GM21528 (cell line): ENCODE measurements around the gene MINDY4.

Experiments
- ATAC-seq: cut with Tn5 transposase; IDR thresholded peaks from one replicate; pipeline ENCODE4 v1.9.1; 2021; ENCODE audit warnings: mild to moderate bottlenecking, moderate library complexity; ENCODE audit not compliant: unreplicated experiment, low FRiP score

Gene MINDY4

GRCh38 chr7:30740417-30741181 is 30.6 kb upstream of the MINDY4 start:
- no peak for ATAC-seq

- ATAC-seq, result no peak
Measured at GRCh38 chr7:30741289-30741688, 29.9 kb upstream of the MINDY4 start.

- no peak for ATAC-seq
Measured at GRCh38 chr7:30743371-30744074, 27.7 kb upstream of the MINDY4 start.

GRCh38 chr7:30744075-30744417 is 27.2 kb upstream of the MINDY4 start:
- no peak for ATAC-seq

- no peak for ATAC-seq
Measured at GRCh38 chr7:30745261-30745941, 25.8 kb upstream of the MINDY4 start.

- no peak for ATAC-seq
Measured at GRCh38 chr7:30750010-30750409, 21.2 kb upstream of the MINDY4 start.

GRCh38 chr7:30750683-30751650 is 20.2 kb upstream of the MINDY4 start:
- no peak for ATAC-seq

- no peak for ATAC-seq
Measured at GRCh38 chr7:30751696-30752273, 19.4 kb upstream of the MINDY4 start, which contains the start of gene INMT. TSS of gene INMT (plus strand) at chr7:30752135. CDS start at chr7:30752151, 16 bp downstream.

- ATAC-seq, result no peak
Measured at GRCh38 chr7:30752484-30752883, 18.7 kb upstream of the MINDY4 start.

- ATAC-seq, result no peak
Measured at GRCh38 chr7:30752979-30753378, 18.2 kb upstream of the MINDY4 start.

GRCh38 chr7:30754315-30754877 is 16.8 kb upstream of the MINDY4 start:
- no peak for ATAC-seq

GRCh38 chr7:30755384-30756154 is 15.6 kb upstream of the MINDY4 start:
- no peak for ATAC-seq

GRCh38 chr7:30757342-30757692 is 13.9 kb upstream of the MINDY4 start:
- ATAC-seq, result no peak

GRCh38 chr7:30760514-30761213 is 10.6 kb upstream of the MINDY4 start:
- ATAC-seq, result no peak

- ATAC-seq, result no peak
Measured at GRCh38 chr7:30761214-30762156, 9.7 kb upstream of the MINDY4 start.

- peak; percentile 94 for ATAC-seq
Measured at GRCh38 chr7:30764030-30764975, 6.9 kb upstream of the MINDY4 start.
